ENCODE data around the gene HRH2.

DNA sequence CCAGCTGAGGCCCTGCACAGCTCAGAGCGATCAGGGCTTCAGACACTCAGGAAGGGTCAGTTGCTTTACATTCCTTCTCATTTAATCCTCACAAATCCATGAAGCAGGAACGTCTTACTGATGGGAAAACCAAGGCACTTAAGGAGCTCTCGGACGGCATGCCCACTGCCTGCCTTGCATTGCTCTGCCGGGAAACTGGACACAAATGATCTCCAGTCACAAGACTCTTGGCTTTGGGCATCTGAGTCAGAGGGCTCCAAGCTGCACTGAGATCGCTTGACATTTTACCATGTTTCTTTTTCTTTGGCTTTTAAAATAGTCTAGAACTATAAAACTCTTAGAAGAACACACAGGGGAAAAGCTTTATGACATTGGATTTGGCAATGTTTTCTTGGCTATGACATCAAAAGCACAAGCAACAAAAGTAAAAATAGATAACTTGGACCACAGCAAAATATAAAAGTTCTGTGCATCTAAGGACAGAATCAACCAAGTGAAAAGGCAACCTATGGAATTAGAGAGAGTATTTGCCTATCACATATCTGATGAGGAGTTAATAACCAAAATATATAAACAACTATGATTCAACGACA, 43.6 kb upstream of the HRH2 start:
- no peak for TF ChIP-seq POLR2AphosphoS5 (IDR thresholded peaks at IDR 0.05; ENCODE audit: low read depth, low read length)
- no peak for TF ChIP-seq TAF1 (IDR thresholded peaks at IDR 0.05; ENCODE audit: low read depth, low read length)
- no peak for TF ChIP-seq POLR2A (IDR thresholded peaks at IDR 0.05; ENCODE audit: low read depth, low read length)
- TF ChIP-seq PAX5 (IDR thresholded peaks at IDR 0.05; ENCODE audit: insufficient read depth, low read length, severe bottlenecking) = no peak
- TF ChIP-seq SPI1 (IDR thresholded peaks at IDR 0.05; ENCODE audit: low read depth, low read length) = no peak
